Left ventricle myocardium superior (tissue), 1 donor: Measurements from ENCODE around the gene SIPA1. TPM values are rescaled to one million over a fixed set of nuclear protein-coding genes. Genes with fewer than 3 reads are reported as not detected.

Source experiments
- ATAC-seq: fragments of 200-7000 bp; cut with Tn5 transposase; one replicate; pipeline ENCODE4 v1.9.1; 2020; ENCODE audit warnings: mild to moderate bottlenecking, moderate library complexity
- DNase-seq: peaks from one replicate; pipeline ENCODE4 v3.0.0-alpha.2; 2020
- intact Hi-C: fragments of 100-400 bp; cut with micrococcal nuclease; formaldehyde crosslinking; loops from one replicate; pipeline ENCODE4 v1.11.0; 2022
- long read RNA-seq: library from polyadenylated mRNA; unstranded; transcript quantifications from one replicate; pipeline ENCODE4 v2.0.0, GENCODE V29; 2021
- total RNA-seq: library from RNA; stranded (reverse); fragmentation: NEBNext Ultra II Directional; extraction: Animal tissue kit (Norgen Biotek cat#: 25700); gene quantifications from one replicate; pipeline ENCODE4 v1.2.1, GENCODE V29; 2021
- donor health status: DM: no; HTN: yes; CAD: no; lungs with severe emphysema.

Gene SIPA1
- total RNA-seq: 32.0 TPM
- long read RNA-seq, transcript SIPA1-209 (16 exons, 3,521 nt): major isoform, 17 of 58 reads
- long read RNA-seq, partial matches to known transcripts: 32 of 58 reads
- long read RNA-seq, other reads (novel, unspliced or antisense): 9 of 58 reads

- intact Hi-C loops: no loop called here
- ATAC-seq (peak; percentile 87), DNase-seq (peak; percentile 88)
Observed at GRCh38 chr11:65637794-65638419, at the start of gene SIPA1. Gene SIPA1, plus strand, starts transcription at chr11:65638101. Its CDS starts 2,821 bp downstream, at chr11:65640922.

- intact Hi-C loops: no loop called here
- DNase-seq: peak; percentile 72
- ATAC-seq: peak; percentile 76
Observed at GRCh38 chr11:65588199-65589054, 49.5 kb upstream of the SIPA1 start.

GRCh38 chr11:65589444-65590239, 48.3 kb upstream of the SIPA1 start:
- ATAC-seq (no peak), DNase-seq (no peak)
- intact Hi-C loops: loop anchor here (10.0 kb wide), 1 partner anchor 45 kb away; no protein-coding TSS in a partner anchor

GRCh38 chr11:65590240-65590738, 47.6 kb upstream of the SIPA1 start:
- ATAC-seq (no peak), DNase-seq (peak; percentile 76)
- intact Hi-C loops: loop anchor here (10.0 kb wide), 1 partner anchor 45 kb away; no protein-coding TSS in a partner anchor

- ATAC-seq (peak; percentile 14), DNase-seq (peak; percentile 63)
- intact Hi-C loops: loop anchor here (10.0 kb wide), 1 partner anchor 47 kb away; no protein-coding TSS in a partner anchor
Observed at GRCh38 chr11:65591939-65592857, 45.7 kb upstream of the SIPA1 start.

- no peak for ATAC-seq
Observed at GRCh38 chr11:65592858-65593517, 44.9 kb upstream of the SIPA1 start.

GRCh38 chr11:65593518-65594414, 44.1 kb upstream of the SIPA1 start:
- peak; percentile 72 for DNase-seq
- intact Hi-C loops: loop anchor here (10.0 kb wide), 1 partner anchor 49 kb away; no protein-coding TSS in a partner anchor
- ATAC-seq: peak; percentile 48

More at GRCh38 chr11:65592858-65593517, 44.9 kb upstream of the SIPA1 start:
- intact Hi-C loops: loop anchor here (10.0 kb wide), 1 partner anchor 48 kb away; no protein-coding TSS in a partner anchor
- DNase-seq: no peak

- DNase-seq (no peak), ATAC-seq (no peak)
- intact Hi-C loops: loop anchor here (10.0 kb wide), 1 partner anchor 50 kb away; no protein-coding TSS in a partner anchor
Observed at GRCh38 chr11:65595131-65595530, 42.8 kb upstream of the SIPA1 start.

- no peak for DNase-seq
- no peak for ATAC-seq
- intact Hi-C loops: loop anchor here (10.0 kb wide), 1 partner anchor 51 kb away; no protein-coding TSS in a partner anchor
Observed at GRCh38 chr11:65595543-65596281, 42.2 kb upstream of the SIPA1 start, which contains the start of gene KCNK7. Gene KCNK7, minus strand, starts transcription at chr11:65595800. Its CDS starts 28 bp downstream, at chr11:65595772.

GRCh38 chr11:65596520-65596919, 41.4 kb upstream of the SIPA1 start:
- ATAC-seq (no peak), DNase-seq (no peak)
- intact Hi-C loops: loop anchor here (10.0 kb wide), 1 partner anchor 52 kb away; no protein-coding TSS in a partner anchor

- DNase-seq: no peak
- no peak for ATAC-seq
- intact Hi-C loops: loop anchor here (10.0 kb wide), 1 partner anchor 53 kb away; no protein-coding TSS in a partner anchor
Observed at GRCh38 chr11:65598258-65598699, 39.6 kb upstream of the SIPA1 start.

- ATAC-seq (no peak), DNase-seq (no peak)
- intact Hi-C loops: loop anchor here (10.0 kb wide), 1 partner anchor 55 kb away; no protein-coding TSS in a partner anchor
Observed at GRCh38 chr11:65599216-65599954, 38.5 kb upstream of the SIPA1 start.

GRCh38 chr11:65599955-65600246, 38.0 kb upstream of the SIPA1 start:
- DNase-seq: no peak
- no peak for ATAC-seq
- intact Hi-C loops: loop anchor here (10.0 kb wide), 1 partner anchor 55 kb away; no protein-coding TSS in a partner anchor

GRCh38 chr11:65604258-65604657, 33.6 kb upstream of the SIPA1 start:
- no peak for DNase-seq
- intact Hi-C loops: no loop called here
- no peak for ATAC-seq
